Measurements from ENCODE around the gene TSC22D1.

DNA sequence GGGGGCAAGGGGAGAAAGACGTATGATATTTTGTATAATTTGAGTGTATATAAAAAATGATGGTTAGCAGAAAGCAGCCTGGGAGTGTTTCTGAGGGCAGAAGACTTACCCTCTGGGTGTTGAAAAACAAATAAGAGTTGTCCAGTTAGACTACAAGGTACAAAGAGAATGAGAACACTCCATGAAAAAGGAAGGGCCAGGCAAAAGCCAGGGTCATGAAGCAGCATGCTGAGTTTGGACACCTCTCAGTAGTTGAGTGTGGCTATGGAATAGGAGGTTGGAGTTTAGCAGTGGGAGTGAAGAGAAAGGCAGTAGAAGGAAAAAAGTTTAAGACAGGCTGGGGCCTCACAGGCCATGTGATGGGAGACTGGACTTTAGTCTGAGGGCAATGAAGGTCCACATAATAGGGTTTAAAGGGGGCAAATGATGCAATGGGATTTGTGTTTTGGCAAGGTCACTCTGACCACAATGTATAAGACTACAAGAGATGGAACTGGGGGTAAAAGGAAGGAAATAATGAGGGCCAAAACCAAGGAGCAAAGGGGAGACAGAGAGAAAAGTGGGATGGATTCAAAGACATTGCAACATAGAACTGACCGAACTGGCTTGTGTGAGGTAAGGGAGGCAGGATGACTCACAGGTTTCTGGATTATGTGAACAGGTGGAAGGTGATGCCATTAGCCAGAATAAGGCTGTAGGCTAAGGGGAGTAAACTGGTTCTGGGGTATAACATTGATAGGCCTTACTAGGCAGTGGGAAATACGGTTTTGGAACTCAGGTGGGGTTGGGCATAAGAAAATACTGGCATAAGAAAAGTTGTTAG, 125.9 kb downstream of the TSC22D1 start:
- TF ChIP-seq, protein P1, sequence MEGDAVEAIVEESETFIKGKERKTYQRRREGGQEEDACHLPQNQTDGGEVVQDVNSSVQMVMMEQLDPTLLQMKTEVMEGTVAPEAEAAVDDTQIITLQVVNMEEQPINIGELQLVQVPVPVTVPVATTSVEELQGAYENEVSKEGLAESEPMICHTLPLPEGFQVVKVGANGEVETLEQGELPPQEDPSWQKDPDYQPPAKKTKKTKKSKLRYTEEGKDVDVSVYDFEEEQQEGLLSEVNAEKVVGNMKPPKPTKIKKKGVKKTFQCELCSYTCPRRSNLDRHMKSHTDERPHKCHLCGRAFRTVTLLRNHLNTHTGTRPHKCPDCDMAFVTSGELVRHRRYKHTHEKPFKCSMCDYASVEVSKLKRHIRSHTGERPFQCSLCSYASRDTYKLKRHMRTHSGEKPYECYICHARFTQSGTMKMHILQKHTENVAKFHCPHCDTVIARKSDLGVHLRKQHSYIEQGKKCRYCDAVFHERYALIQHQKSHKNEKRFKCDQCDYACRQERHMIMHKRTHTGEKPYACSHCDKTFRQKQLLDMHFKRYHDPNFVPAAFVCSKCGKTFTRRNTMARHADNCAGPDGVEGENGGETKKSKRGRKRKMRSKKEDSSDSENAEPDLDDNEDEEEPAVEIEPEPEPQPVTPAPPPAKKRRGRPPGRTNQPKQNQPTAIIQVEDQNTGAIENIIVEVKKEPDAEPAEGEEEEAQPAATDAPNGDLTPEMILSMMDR (conservative IDR thresholded peaks at IDR 0.05; ENCODE audit: low read length) = no peak
- no peak for TF ChIP-seq EZH2phosphoT487 (IDR thresholded peaks at IDR 0.05; ENCODE audit: borderline replicate concordance, low read depth, low read length)
